Measurements from ENCODE around the gene TSPY9.
"Not testable (repeated sequence)": the region's sequence is repeated elsewhere in the genome, so short reads cannot be mapped to it uniquely, and the experiment has no call there.

Gene TSPY9

GRCh38 chrY:9486967-9487366, at the start of gene TSPY9:
TSS of gene TSPY9 (plus strand) at chrY:9487267. CDS start at chrY:9487313, 46 bp downstream.
- DNase-seq (ENCODE audit: low spot score), result not testable (repeated sequence)

- DNase-seq (ENCODE audit: low spot score), result not testable (repeated sequence)
Measured at GRCh38 chrY:9466655-9467054, 20.4 kb upstream of the TSPY9 start, which contains the start of gene TSPY1. TSS of gene TSPY1 (plus strand) at chrY:9466955. CDS start at chrY:9467001, 46 bp downstream.

GRCh38 chrY:9504396-9504795, 17.3 kb downstream of the TSPY9 start:
- DNase-seq (ENCODE audit: low spot score), result not testable (repeated sequence)

GRCh38 chrY:9516287-9516686, 29.2 kb downstream of the TSPY9 start:
- not testable (repeated sequence) for DNase-seq (ENCODE audit: low spot score)

GRCh38 chrY:9527580-9527979, 40.5 kb downstream of the TSPY9 start, which contains the start of gene TSPY10:
TSS of gene TSPY10 (plus strand) at chrY:9527880. CDS start at chrY:9527926, 46 bp downstream.
- not testable (repeated sequence) for DNase-seq (ENCODE audit: low spot score)
